GM12801 (cell line): ENCODE data around the gene DBT.

Experiments
- TF ChIP-seq, protein P1 (sequence below): IDR thresholded peaks from one replicate; pipeline ENCODE4 v1.5.1; 2011; ENCODE audit warnings: control low read depth; ENCODE audit not compliant: insufficient read length; ENCODE audit errors: extremely low read depth

The DBT gene

DNA sequence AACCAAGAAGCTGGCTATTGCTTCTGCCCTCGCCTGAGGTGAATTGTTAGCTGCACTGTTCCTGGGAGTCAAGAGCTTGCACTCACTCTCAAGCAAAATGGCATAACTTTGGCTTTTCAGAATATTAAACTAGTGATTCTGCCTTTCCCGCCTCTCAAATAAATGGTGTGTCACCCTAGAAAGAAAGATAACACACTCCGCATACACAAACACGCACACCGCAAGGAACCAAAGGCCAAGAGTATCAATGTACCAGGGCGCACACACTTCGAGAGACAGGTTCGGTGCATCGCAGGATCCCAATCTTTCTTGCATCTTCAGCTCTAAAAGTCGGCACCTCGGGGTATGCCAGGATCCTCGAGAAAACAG lies 15.9 kb upstream of the DBT start:
- TF ChIP-seq, protein P1, sequence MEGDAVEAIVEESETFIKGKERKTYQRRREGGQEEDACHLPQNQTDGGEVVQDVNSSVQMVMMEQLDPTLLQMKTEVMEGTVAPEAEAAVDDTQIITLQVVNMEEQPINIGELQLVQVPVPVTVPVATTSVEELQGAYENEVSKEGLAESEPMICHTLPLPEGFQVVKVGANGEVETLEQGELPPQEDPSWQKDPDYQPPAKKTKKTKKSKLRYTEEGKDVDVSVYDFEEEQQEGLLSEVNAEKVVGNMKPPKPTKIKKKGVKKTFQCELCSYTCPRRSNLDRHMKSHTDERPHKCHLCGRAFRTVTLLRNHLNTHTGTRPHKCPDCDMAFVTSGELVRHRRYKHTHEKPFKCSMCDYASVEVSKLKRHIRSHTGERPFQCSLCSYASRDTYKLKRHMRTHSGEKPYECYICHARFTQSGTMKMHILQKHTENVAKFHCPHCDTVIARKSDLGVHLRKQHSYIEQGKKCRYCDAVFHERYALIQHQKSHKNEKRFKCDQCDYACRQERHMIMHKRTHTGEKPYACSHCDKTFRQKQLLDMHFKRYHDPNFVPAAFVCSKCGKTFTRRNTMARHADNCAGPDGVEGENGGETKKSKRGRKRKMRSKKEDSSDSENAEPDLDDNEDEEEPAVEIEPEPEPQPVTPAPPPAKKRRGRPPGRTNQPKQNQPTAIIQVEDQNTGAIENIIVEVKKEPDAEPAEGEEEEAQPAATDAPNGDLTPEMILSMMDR: no peak

DNA sequence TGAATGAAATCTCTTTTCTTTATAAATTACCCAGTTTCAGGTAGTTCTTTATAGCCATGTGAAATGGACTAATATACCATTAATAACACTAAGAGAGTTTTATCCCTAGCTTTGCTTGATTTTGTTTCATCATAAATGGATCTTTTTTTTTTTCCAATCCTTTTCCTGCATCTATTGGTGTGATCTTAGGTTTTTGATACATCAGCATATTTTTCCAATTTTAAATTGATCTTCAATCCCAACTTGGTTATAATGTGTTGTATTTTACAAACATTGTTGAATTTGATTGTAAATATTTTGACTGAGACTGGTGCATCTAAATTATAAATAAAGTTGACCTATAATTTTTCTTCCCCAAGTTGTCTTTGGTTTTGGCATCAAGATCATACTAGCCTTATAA lies 12.1 kb upstream of the DBT start:
- TF ChIP-seq, protein P1: no peak

DNA sequence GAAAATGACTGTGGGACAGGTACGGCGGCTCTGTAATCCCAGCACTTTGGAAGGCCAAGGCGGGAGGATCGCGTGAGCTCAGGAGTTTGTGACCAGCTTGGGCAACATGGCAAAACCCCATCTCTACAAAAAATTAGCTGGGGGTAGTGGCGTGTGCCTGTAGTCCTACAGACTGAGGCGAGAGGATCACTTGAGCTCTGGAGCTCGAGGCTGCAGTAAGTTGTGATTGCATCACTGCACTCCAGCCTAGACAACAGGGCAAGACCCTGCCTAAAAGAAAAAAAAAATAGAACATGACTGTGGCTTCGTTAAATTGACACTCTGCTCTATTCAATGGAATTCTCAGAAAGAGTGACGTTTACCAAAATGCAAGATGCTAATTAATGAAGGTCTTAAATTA lies 3.9 kb upstream of the DBT start:
- TF ChIP-seq, protein P1: no peak

DNA sequence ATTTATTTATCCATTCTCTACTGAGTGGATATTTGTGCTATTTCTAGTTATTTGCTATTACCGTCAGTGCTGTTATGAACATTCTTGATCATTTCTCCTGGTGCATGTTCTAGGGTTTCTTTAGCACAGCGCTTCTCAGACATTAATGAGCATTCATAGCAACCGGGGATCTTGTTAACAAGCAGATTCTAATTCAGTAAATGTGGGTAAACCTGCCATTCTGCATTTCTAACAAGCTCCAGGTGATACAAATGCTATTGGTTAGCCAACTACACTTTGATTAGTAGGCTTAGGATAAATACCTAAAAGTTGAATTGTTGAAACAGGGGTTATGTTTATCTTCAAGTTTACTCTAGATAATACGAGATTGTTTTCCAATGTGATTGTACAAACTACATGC lies 3.3 kb upstream of the DBT start:
- TF ChIP-seq, protein P1: no peak

DNA sequence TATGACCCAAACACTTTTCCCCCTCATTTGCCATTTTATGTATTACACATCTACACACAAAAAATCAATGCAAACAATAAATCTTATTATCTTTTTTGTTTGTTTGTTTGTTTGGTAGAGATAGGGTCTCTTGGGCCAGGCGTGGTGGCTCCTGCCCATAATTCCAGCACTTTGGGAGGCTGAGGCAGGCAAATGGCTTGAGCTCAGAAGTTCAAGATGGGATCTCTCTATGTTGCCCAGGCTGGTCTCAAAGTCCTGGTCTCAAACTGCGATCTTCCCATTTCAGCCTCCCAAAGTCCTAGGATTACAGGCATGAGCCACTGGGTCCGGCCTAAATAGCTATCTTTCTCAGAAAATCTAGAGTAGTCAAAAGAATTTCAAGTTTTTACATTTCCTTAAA lies 1.2 kb upstream of the DBT start:
- TF ChIP-seq, protein P1: no peak

DNA sequence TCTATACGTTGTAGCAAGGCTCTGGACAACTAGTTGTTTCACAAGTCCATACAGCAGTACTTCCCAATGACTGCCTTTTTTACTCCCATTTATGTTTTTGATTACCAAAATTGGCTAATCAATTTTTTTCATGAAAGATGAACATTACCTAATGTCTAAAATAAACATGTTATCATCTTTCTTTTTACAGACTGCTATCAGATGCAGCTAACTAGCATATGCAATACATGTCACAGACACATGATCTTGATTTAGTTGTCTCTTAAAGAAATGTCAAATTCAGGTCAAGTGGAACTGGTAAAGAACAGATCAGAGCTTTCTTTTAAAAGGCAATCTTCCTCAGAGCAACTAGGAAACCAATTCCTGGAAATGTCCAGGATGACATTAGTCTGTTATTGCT lies 630 bp upstream of the DBT start:
- TF ChIP-seq, protein P1: no peak

DNA sequence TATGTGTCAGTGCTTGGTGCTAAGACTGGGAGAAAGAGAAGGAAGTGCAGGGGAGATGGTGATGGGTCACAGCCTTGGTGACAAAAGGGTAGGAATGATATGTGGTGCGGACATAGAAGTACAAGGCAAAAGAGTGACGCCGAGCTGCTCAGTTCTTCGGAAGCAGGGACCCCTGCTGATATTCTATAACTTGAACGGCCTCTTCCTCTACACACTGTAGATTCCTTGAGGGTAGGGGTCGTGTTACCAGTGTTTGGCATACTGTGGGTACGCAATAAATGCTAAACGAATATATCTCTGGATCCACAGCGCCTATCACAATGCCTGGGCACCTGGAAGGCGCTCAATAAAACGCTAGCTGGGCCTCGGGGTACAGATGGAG lies 488 bp downstream of the DBT start:
- TF ChIP-seq, protein P1: no peak

DNA sequence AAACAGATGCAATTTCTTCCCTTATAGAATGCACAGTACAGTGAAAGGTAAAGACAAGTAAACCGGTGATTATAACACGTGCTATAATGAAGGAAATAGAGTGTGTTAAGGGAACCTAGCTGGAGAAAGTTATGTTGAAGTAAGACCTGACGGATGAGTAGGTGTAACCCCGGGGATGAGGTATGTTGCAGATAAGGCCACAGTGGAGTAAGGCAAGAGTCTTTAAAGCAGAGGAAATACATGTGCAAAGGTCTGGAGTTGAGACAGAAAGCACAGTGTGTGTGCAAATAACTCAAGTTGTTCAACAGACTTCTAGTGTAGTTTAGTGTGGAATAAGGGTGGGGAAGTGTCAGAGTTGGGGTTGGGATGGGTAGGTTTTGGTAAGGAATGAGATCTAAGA lies 2.9 kb downstream of the DBT start:
- TF ChIP-seq, protein P1: no peak
